Fibroblast of lung (primary cell): Measurements from ENCODE around the gene WIPI1.

Experiments
- CTCF ChIP-seq, 2 donors: IDR thresholded peaks in 1 of 2; conservative IDR thresholded peaks in 1 of 2; 1 replicate in 1 of 2; 2 replicates in 1 of 2; pipeline ENCODE4 v1.5.1; 2011 to 2012; ENCODE audit warnings: low read length in 2 of 2, control low read depth in 1 of 2, inconsistent platforms in 1 of 2, low read depth in 1 of 2, mild to moderate bottlenecking in 1 of 2
- EZH2 ChIP-seq: IDR thresholded peaks from 2 replicates; pipeline ENCODE4 v1.5.1; 2012; ENCODE audit warnings: low read length, control low read depth, mild to moderate bottlenecking; ENCODE audit errors: missing control alignments

GRCh38 chr17:68391561-68392268, 65.6 kb downstream of the WIPI1 start:
- TF ChIP-seq CTCF (conservative IDR thresholded peaks at IDR 0.05 in 1 of 2, IDR thresholded peaks at IDR 0.05 in 1 of 2; ENCODE audit: low read depth in 1 of 2, low read length in 2 of 2), result no peak
- no peak for TF ChIP-seq EZH2
